HEK293 (cell line): Measurements from ENCODE around the gene SH3RF3.

Experiments used
- CTCF ChIP-seq: fragments of 450-650 bp; formaldehyde crosslinking; IDR thresholded peaks from 2 replicates; pipeline ENCODE4 v1.5.1; 2016; ENCODE audit warnings: missing biosample characterization, missing genetic modification characterization
- ZNF114 ChIP-seq: fragments of 450-650 bp; formaldehyde crosslinking; IDR thresholded peaks from 2 replicates; pipeline ENCODE4 v1.5.0; 2017; ENCODE audit warnings: missing biosample characterization, missing genetic modification characterization
- ZNF26 ChIP-seq: fragments of 450-650 bp; formaldehyde crosslinking; IDR thresholded peaks from 2 replicates; pipeline ENCODE4 v1.5.1; 2016; ENCODE audit warnings: missing biosample characterization, missing genetic modification characterization
- ZNF510 ChIP-seq: fragments of 450-650 bp; formaldehyde crosslinking; IDR thresholded peaks from 2 replicates; pipeline ENCODE4 v1.5.1; 2018; ENCODE audit warnings: mild to moderate bottlenecking, missing genetic modification characterization, missing biosample characterization; ENCODE audit not compliant: insufficient replicate concordance
- ZNF660 ChIP-seq: fragments of 450-650 bp; IDR thresholded peaks from 2 replicates; pipeline ENCODE4 v1.5.1; 2018; ENCODE audit warnings: missing biosample characterization, mild to moderate bottlenecking, missing genetic modification characterization

- no peak for TF ChIP-seq CTCF (tag by site-specific recombination)
- TF ChIP-seq ZNF114 (tag by site-specific recombination): no peak
- no peak for TF ChIP-seq ZNF510 (tag by site-specific recombination)
- TF ChIP-seq ZNF660: no peak
- TF ChIP-seq ZNF26 (tag by site-specific recombination): no peak
These were observed 203.9 kb downstream of the SH3RF3 start for GRCh38 chr2:109332880-109333279.
